HS-5 (cell line): Measurements from ENCODE around the gene RFX1.
"Not testable (repeated sequence)": the region's sequence is repeated elsewhere in the genome, so short reads cannot be mapped to it uniquely, and the experiment has no call there.

Experiments
- DNase-seq: peaks from one replicate; pipeline ENCODE4 v3.0.0-alpha.2; 2012; ENCODE audit warnings: low read depth

RFX1 gene

DNA sequence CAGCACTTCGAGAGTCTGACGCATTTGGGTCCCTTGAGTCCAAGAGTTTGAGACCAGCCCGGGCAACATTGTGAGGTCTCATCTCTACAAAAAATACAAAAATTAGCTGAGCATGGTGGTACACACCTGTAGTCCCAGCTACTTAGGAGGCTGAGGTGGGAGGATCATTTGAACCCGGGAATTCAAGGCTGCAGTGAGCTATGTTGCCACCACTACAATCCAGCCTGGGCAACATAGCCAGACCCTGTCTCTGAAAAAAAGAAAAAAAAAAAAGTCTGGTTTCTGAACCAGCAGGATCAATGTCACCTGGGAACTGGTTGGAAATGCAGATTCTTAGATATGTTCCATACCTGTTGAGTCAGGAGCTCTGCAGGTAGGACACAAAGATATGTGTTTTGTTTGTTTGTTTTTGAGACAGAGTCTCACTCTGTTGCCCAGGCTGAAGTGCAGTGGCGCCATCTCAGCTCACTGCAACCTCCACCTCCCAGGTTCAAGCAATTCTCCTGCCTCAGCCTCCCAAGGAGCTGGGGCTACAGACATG, 20.6 kb upstream of the RFX1 start:
- DNase-seq: not testable (repeated sequence)

DNA sequence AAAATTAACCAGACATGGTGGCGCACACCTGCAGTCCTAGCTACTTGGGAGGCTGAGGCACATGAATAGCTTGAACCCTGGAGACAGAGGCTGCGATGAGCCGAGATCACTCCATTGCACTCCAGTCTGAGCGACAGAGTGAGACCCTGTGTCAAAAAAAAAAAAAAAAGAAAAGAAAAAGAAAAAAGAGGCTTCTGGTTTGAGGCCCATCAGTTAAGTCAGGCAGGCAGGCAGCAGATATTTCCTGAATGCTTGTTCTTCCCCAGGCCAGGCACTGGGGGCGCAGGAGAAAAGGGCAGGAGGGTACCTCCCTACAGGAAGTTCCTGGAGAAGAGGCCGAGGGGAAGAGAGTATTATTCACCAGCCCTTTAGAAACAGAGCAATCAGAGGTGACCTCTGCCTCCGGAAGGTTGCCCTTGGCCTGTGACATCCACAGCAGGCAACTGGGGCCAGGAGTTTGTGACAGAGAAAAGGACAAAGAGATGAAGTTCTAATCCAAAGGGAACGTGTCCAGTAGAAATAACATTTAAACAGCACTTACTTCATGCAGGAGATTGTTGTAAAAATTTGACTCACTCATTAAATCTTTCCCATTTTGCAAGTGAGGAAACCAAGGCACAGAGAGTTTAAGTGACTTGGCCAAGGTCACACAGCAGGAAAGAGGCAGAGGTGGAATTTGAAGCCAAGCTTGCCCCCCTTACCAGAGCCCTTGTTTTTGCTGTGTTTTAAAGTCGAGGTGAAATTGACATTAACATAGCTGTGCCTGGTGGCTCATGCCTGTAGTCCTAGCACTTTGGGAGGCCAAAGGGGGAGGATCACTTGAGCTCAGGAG, 17.5 kb upstream of the RFX1 start:
- no peak for DNase-seq

DNA sequence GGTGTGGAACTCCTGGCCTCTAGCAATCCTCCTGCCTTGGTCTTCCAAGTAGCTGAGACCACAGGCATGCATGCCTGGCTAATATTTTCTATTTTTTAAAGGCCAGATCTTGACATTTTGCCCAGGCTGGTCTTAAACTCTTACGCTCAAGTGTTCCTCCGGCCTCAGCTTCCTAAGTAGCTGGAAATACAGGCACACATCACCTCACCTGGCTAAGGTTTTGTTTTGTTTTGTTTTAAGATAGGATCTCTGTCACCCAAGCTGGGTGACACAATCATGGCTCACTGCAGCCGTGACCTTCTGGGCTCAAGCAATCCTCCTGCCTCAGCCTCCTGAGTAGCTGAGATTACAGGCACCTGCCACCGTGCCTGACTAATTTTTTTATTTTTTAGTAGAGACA, 16.3 kb upstream of the RFX1 start:
- DNase-seq: no peak

DNA sequence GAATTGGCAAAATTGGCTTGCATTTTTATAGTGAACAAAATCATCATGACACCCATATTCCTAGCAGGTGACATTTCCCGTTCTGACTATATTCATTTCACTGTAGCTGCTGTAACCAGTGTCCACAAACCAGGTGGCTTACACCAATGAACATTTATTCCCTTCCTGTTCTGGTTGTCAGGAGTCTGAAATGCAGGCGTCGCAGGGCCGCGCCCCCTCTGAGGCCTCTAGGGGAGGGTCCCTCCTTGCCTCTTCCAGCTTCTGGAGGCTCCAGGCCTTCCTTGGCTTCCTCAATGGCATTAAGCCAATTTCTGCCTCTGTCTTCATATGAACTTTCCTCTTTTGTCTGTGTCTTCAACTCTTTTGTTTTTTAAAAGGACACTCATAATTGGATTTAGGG, 15.4 kb upstream of the RFX1 start:
- DNase-seq: no peak

DNA sequence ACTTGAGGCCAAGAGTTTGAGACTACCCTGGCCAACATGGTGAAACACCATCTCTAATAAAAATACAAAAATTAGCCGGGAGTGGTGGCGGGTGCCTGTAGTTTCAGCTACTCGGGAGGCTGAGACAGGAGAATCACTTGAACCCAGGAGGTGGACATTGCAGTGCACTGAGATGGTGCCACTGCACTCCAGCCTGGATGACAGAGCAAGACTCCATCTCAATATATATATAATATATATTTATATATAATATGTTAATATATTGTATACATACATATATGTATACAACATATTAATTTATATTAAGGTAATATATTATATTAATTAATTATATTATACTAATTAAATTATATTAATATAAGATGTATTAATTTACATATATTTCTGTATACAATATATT, 13.6 kb upstream of the RFX1 start:
- DNase-seq: not testable (repeated sequence)

DNA sequence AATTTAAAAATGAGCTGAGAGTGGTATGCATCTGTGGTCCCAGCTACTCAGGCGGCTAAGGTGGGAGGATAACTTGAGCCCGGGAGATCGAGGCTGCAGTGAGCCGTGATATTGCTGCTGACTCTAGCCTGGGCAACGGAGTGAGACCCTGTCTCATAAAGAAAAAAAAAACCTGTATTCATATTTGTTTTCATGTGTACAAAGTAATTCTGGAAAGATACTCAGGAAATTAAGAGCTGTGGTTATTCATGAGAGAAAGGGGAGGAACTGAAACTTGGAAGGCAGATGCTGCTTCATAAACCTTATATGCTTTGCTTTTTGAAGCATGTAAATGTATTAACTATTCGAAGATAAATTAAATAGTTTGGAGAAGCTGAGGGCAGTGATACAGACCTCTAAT, 13.0 kb upstream of the RFX1 start:
- DNase-seq: no peak

DNA sequence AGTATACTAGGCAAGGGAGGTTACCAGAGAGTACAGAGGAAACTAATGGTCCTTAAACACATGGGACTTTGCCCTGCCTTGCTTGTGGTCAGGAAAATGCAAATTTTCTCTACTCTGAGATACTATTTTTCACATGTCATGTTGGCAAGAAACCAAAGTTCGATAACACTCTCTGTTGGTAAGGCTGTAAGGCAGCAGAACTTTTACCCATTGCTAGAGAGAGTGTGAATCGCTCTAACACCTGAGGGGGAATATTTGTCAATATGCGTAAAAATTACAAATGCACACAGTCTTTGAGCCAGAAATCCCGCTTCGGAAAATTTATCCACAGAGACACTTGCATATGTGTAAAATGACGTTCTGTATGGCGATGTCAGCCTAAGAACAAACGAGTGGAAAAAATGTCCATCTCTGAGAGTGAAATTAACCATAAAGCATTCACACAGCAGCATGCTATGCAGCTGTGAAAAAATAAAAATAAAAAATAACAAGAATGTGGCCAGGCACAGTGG, 9.5 kb upstream of the RFX1 start:
- DNase-seq: no peak

DNA sequence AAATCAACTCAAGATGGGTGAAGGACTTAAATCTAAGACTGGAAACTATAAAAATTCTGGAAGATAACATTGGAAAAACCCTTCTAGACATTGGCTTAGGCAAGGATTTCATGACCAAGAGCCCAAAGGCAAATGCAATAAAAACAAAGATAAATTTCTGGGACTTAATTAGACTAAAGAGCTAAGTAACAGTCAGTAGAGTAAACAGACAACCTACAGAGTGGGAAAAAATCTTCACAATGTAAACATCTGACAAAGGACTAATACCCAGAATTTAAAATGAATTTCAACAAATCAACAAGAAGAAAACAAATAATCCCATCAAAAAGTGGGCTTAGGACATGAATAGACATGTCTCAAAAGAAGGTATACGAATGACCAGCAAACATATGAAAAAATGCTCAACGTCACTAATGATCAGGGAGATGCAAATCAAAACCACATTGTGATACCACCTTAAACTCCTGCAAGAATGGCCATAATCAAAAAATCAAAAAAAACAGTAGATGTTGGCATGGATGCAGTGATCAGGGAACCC, 6.3 kb upstream of the RFX1 start:
- no peak for DNase-seq

DNA sequence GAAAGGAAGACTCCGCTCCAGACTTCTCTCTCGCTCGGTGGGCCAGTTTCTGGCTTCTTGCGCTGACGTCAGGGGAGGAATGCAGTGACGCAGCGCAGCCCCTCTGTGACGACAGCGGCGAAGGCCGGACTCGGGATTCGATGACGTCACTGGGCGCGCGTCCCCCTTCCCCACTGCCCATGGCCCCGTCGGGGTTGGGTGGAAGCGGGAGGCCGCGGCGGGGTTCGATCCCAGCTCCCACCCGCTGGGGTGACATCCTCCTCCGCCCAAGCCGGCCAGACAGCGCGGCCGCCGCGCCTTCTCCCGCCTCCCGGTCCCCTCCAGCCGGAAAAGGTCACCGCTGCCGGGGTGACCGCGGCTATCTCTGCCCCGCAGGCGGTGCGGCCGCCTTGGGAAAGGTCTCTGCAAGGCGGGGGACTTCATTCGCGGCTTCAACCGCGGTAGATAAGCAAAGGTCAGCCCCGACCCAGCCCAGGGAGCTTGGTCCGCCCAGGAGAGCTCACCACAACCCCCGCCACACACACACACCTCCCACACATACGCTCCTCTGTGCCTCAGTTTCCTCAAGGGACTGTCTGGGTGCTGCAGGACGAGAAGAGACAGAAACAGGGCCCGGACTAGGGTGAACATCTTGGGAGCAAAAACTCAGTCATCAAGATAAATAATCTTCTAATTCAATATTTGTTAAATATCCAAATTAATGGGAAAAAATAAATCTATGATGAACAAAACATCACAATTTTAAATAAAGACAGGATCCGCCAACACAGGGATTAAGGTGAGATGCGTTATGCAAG, 844 bp upstream of the RFX1 start:
- no peak for DNase-seq

DNA sequence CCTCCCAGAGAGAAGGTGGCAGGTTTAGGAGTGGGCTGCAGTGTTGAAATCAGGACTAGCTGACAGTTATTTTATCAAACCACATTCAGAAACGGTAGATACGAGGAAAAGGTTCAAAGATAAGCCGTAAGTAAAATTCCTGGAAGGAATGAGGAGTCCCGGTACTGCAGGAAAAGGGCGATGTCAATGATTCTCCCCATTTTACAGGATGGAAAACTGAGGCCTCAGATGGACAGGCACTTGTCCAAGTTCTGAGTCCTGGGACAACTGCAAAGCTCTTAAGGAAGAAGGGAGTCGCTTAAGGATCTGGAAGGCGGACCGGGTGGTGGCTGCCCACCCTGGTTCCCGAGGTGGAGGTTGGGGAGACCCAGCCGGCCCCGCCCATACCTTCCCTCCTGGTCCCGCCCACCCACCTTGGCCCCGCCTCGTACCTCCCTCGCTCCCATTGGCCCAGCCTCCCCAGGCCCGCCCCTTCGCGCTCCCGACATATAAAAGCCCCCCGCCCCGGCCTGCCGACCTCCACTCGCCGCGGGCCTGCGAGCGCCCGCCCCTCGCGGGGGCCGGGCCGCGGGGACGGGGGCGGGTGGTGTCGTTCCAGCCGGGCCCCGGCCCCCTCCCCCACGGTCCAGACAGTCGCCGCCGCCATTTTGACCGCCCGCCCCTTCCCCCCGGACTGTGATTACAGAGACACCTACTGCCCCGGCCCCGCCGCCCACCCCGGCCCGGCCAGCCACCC, 603 bp downstream of the RFX1 start:
- peak; percentile 51 for DNase-seq

DNA sequence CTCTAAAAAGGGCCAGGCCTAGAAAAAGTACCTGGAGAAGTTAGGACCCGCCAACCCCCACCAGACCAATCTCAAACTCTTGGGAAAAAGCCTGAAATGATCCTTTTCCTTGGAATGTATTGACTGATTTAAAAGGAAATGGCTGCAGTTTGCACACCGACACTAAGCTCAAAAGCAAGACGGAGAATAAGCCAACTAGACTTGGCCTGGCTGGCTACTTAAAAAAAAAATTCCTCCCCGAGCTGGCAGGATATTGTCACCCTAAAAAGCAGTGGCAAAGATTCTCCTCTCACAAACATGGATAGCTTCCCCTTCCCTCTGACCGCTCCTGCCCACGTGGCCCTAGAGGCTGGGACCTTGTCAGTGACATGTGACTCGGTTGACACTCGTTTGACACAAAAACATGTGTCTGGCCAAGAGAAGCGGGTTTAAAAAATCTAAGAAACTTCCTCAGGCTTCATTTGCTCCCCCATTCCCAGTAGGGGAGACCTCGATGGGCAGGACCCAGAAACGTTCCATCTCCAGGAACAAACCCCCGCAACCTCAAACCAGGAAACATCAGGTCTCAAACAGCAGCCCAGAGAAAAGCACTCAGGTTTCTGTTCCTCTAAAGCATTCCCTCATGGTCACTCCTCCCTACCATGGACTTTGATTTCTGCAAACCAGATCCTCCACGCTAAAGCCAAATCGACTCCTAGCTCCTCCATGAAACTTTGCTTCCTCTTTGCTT, 1.3 kb downstream of the RFX1 start:
- DNase-seq: no peak

DNA sequence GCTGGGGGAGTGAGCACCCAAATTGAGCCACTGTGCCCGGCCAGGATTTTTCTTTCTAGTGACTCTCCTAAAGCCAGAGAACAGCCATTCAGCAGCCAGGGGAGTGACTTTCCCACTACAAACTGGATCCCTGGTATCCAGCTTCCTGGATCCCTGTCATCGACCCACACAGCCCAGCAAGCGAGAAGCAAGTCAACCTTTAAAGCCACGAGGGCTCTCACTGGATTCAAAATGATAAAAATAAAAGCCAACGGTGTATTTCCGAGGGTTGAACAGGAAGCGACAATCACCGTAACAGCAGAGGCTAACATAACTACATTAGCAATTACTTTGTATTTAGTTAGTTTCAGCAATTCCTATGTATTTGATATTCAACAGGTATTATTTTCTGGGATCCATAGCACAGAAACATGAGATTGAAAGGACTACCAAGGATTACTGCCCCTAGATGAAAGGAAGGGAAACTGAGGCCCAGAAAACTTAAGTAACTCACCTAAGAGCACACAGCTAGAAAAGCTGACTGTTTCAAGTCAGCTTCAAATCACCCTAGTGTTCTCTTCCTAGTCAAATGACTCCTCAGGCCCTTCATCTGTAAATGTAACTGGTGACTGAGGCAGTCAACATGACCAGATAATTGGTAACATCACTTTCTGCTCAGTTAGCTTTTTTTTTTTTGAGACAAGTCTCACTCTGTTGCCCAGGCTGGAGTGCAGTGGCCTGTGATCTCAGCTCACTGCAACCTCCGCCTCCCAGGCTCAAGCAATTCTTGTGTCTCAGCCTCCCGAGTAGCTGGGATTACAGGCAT, 2.7 kb downstream of the RFX1 start:
- DNase-seq: no peak

DNA sequence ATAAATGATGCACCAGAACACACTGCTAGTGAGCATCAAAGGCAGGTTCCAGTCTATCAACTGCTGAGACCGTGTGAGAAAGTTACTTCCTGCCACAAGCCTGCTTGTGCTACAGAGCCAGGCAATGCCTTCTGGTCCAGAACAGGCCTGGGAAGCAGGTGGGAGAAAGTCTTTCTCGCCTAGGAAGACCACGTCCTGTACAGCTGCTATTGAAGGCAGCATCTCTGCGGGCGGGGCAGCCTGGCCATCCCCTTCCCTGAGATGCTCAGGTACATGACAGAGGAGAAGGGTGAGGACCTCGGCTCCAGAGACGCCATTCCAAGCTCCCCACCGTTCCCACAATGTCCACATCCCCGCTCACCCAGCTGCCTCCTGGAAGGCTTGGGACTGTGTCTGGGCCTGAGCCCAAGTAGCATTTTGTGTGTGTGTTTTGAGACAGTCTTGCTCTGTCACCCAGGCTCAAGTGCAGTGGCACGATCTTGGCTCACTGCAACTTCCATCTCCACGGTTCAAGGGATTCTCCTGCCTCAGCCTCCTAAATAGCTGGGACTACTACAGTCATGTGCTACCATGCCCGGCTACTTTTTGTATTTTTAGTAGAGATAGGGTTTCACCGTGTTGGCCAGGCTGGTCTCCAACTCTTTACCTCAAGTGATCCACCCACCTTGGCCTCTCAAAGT, 3.4 kb downstream of the RFX1 start:
- no peak for DNase-seq

DNA sequence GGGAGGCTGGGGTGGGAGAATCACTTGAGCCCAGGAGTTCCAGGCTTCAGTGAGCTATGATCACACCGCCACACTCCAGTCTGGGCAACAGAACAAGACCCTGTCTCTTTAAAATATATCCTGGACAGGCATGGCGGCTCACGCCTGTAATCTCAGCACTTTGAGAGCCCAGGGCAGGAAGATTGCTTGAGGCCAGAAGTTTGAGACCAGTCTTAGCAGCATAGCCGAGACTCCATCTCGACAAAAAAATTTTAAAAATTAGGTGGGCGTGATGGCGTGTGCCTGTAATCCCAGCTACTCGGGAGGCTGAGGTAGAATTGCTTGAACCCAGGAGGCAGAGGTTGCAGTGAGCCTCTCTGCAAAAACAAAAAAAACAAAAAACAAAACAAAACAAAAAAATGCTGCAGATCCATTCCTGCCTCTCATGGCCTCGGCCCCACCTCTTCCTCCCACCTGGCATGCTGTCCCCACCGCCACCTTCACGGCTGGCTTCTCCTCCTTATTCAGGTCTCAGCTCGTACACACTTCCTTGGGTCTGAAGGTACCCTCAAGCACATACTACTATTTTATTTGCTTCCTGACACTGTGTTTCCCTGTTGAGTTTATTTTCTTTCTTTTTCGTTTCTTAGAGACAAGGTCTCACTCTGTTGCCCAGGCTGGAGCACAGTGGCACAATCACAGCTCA, 5.3 kb downstream of the RFX1 start:
- DNase-seq: no peak

DNA sequence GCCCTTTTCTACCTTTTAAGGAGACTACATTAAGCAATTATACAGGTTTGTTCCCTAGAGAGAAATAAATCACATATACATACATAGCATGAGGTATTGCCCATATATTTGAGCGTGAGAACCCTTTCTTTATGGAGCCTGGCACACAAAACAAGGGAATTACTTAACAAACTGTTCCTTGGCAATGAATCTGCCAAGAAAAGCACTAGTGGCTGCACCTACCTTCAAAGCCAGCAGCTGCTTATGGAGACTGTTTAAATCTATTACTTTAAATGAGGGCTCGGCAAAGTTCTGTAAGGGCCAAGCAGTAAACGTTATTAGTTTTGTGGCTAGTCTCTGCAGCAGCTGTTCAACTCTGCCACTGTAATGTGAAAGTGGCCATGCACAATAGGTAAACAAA, 7.0 kb downstream of the RFX1 start:
- no peak for DNase-seq

DNA sequence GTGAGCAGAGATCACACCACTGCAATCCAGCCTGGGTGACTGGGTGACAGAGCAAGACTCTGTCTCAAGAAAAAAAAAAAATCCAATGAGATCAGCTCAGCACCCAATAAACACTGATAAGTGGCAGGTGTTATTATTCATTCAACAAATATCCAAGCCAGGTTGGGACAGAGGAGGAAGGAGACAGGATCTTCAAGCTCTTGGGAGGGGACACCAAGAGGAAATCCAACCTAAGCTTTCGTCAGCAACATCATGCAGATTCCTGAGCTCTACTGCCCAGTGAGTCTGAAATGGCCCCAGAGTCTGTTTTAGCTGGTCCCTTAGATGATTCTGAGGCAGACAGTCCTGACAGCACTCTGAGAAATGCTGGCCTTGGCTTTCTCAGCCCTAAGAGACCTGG, 7.7 kb downstream of the RFX1 start:
- DNase-seq: no peak

DNA sequence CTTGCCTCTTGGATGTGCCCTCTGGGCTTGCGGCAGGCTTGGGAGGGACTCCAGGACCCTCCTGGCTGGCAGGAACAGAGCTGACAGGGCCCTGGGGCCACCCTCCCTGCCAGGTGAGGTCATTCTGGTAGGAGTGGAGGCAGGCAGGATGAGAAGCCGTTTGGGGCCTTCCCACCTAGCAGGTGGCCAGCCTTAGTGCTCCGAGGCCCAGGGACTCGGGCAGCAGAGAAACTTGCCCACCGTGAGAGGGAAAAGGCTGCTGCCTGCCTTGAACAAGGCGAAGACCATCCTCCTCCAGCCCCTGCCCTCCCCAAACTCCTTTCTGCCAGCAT, 8.5 kb downstream of the RFX1 start:
- DNase-seq: no peak

DNA sequence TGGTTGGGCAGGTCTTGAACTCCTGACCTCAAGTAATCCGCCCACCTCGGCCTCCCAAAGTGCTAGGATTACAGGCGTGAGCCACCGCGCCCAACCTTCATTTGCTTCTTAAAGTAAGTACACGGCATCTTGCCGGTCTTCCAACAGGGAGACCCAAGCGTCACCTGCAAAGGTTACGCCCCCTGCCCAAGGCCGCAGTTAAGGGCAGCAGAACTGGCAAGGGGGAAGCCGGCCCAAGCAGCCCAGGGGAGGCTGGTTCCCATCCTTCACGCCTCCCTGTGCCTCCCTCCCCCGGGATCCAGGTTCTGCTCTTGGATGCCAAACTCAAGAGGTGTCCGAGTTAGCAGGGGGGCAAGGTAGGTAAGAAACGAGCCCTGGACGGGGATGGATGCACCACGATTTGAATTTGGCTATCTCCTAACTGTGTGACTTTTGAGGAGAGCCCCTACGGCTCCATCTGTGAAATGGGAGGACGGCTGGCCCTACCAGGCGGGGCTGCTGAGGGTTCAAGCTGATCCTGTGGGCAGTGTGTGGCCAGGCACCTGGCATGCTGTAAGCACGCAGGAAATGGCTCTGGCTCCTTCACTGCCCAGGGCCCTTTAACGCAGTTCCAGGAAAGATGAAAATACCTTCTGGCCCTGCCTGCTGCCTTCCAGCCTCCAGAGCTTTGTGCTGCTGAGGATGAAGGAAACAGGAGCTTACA, 9.0 kb downstream of the RFX1 start:
- DNase-seq: no peak
